ENCODE measurements around the gene AGMAT. TPM values are rescaled to one million over a fixed set of nuclear protein-coding genes. Genes with fewer than 3 reads are reported as not detected.

AGMAT gene
- total and polyA plus RNA-seq, 9 of the 15 experiments (the other 6 are each of a cell fraction or from before 2014, with no cell fraction given), result not detected

DNA sequence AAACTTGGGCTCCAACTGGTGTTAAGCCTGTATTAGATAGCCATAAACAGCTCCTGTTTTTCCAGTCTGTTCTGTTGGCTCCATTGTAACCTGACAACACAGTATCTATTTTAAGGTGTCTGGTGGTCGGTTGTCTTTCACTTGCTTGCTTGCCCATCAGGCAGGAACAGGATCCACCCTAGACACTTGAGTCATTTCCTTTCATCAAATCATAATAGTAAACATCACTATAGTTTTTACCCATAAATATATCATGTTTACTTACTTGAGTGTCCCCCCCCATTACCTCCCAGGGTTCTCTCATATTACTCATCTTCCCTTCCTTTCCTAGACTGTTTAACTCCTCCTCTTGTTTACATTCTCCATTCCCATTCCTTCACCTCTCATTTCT lies 35.3 kb upstream of the AGMAT start (continued):
- TF ChIP-seq, protein P1, sequence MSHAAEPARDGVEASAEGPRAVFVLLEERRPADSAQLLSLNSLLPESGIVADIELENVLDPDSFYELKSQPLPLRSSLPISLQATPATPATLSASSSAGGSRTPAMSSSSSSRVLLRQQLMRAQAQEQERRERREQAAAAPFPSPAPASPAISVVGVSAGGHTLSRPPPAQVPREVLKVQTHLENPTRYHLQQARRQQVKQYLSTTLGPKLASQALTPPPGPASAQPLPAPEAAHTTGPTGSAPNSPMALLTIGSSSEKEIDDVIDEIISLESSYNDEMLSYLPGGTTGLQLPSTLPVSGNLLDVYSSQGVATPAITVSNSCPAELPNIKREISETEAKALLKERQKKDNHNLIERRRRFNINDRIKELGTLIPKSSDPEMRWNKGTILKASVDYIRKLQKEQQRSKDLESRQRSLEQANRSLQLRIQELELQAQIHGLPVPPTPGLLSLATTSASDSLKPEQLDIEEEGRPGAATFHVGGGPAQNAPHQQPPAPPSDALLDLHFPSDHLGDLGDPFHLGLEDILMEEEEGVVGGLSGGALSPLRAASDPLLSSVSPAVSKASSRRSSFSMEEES (CRISPR knock-in tag; IDR thresholded peaks at IDR 0.05), result no peak
- TF ChIP-seq MAFF (IDR thresholded peaks at IDR 0.05; ENCODE audit: low read length) (no peak), FOXP1 (CRISPR knock-in tag; IDR thresholded peaks at IDR 0.05) (no peak), CBX5 (IDR thresholded peaks at IDR 0.05; ENCODE audit: borderline replicate concordance, low read depth) (no peak), ZNF232 (CRISPR knock-in tag; IDR thresholded peaks at IDR 0.05) (no peak), ZNF263 (CRISPR knock-in tag; IDR thresholded peaks at IDR 0.05; ENCODE audit: borderline replicate concordance) (no peak)
- TF ChIP-seq, protein P2, sequence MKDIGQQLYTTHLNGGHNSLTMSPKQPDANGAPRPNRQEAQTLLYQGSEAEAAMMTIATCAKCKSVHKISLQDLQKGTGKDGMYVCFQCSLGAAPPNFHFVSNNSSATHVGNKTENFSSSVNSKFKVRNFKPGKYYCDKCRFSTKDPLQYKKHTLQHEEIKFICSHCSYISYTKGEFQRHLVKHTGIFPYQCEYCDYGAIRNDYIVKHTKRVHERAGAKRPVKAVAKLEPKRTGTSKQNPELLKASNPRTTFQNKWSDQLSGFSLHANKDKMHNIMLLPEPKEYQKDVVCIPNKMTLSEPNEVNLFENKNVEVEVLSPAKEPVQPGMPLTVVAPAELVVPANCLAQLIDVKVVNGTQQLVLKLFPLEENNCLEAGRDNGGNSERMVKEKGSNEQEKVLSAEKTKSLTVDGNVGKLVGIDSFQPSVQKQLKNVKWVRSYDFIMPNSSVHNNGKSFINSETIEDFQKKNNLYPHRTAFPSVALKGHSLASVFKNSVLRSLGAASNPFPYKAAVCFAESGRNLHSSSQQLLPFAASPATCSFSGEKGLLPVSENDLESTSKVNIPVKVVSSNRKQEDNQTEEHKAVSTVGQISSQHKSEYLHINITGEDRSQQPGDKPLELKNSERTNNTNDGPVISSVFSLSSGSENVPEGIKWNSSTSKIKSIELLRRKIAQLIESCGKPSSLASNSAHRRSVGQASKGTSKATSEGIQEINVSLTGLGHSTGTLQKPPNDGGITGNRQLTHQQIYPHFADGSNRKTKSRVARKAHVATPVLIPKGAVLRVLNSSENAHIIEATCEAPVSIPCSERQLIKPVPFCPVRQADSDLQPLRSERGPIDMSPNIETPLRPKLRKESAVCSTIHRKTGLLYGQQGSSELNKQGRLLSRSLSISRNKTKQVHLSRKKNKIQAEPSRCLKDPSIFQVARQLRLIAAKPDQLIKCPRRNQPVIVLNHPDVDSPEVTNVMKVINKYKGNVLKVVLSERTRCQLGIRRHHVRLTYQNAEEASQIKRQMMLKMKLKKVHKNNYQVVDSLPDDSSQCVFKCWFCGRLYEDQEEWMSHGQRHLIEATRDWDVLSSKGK (CRISPR knock-in tag; IDR thresholded peaks at IDR 0.05), result no peak
- TF ChIP-seq, protein P3, sequence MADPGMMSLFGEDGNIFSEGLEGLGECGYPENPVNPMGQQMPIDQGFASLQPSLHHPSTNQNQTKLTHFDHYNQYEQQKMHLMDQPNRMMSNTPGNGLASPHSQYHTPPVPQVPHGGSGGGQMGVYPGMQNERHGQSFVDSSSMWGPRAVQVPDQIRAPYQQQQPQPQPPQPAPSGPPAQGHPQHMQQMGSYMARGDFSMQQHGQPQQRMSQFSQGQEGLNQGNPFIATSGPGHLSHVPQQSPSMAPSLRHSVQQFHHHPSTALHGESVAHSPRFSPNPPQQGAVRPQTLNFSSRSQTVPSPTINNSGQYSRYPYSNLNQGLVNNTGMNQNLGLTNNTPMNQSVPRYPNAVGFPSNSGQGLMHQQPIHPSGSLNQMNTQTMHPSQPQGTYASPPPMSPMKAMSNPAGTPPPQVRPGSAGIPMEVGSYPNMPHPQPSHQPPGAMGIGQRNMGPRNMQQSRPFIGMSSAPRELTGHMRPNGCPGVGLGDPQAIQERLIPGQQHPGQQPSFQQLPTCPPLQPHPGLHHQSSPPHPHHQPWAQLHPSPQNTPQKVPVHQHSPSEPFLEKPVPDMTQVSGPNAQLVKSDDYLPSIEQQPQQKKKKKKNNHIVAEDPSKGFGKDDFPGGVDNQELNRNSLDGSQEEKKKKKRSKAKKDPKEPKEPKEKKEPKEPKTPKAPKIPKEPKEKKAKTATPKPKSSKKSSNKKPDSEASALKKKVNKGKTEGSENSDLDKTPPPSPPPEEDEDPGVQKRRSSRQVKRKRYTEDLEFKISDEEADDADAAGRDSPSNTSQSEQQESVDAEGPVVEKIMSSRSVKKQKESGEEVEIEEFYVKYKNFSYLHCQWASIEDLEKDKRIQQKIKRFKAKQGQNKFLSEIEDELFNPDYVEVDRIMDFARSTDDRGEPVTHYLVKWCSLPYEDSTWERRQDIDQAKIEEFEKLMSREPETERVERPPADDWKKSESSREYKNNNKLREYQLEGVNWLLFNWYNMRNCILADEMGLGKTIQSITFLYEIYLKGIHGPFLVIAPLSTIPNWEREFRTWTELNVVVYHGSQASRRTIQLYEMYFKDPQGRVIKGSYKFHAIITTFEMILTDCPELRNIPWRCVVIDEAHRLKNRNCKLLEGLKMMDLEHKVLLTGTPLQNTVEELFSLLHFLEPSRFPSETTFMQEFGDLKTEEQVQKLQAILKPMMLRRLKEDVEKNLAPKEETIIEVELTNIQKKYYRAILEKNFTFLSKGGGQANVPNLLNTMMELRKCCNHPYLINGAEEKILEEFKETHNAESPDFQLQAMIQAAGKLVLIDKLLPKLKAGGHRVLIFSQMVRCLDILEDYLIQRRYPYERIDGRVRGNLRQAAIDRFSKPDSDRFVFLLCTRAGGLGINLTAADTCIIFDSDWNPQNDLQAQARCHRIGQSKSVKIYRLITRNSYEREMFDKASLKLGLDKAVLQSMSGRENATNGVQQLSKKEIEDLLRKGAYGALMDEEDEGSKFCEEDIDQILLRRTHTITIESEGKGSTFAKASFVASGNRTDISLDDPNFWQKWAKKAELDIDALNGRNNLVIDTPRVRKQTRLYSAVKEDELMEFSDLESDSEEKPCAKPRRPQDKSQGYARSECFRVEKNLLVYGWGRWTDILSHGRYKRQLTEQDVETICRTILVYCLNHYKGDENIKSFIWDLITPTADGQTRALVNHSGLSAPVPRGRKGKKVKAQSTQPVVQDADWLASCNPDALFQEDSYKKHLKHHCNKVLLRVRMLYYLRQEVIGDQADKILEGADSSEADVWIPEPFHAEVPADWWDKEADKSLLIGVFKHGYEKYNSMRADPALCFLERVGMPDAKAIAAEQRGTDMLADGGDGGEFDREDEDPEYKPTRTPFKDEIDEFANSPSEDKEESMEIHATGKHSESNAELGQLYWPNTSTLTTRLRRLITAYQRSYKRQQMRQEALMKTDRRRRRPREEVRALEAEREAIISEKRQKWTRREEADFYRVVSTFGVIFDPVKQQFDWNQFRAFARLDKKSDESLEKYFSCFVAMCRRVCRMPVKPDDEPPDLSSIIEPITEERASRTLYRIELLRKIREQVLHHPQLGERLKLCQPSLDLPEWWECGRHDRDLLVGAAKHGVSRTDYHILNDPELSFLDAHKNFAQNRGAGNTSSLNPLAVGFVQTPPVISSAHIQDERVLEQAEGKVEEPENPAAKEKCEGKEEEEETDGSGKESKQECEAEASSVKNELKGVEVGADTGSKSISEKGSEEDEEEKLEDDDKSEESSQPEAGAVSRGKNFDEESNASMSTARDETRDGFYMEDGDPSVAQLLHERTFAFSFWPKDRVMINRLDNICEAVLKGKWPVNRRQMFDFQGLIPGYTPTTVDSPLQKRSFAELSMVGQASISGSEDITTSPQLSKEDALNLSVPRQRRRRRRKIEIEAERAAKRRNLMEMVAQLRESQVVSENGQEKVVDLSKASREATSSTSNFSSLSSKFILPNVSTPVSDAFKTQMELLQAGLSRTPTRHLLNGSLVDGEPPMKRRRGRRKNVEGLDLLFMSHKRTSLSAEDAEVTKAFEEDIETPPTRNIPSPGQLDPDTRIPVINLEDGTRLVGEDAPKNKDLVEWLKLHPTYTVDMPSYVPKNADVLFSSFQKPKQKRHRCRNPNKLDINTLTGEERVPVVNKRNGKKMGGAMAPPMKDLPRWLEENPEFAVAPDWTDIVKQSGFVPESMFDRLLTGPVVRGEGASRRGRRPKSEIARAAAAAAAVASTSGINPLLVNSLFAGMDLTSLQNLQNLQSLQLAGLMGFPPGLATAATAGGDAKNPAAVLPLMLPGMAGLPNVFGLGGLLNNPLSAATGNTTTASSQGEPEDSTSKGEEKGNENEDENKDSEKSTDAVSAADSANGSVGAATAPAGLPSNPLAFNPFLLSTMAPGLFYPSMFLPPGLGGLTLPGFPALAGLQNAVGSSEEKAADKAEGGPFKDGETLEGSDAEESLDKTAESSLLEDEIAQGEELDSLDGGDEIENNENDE (IDR thresholded peaks at IDR 0.05; ENCODE audit: low read depth, low read length), result no peak
- TF ChIP-seq, protein P4, sequence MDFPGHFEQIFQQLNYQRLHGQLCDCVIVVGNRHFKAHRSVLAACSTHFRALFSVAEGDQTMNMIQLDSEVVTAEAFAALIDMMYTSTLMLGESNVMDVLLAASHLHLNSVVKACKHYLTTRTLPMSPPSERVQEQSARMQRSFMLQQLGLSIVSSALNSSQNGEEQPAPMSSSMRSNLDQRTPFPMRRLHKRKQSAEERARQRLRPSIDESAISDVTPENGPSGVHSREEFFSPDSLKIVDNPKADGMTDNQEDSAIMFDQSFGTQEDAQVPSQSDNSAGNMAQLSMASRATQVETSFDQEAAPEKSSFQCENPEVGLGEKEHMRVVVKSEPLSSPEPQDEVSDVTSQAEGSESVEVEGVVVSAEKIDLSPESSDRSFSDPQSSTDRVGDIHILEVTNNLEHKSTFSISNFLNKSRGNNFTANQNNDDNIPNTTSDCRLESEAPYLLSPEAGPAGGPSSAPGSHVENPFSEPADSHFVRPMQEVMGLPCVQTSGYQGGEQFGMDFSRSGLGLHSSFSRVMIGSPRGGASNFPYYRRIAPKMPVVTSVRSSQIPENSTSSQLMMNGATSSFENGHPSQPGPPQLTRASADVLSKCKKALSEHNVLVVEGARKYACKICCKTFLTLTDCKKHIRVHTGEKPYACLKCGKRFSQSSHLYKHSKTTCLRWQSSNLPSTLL (IDR thresholded peaks at IDR 0.05), result no peak

Measured in K562 (cell line).